NOMO-1 treated with dmso at 0.1 percent for 144 hours (cell line): ENCODE results near the gene ANXA11.

ENCODE experiments used
- DNase-seq: peaks from one replicate; lab custom pipeline; 2025; ENCODE audit not compliant: unreplicated experiment; lab: John Stamatoyannopoulos, UW

Gene ANXA11

GRCh38 chr10:80191589-80192270 is 13.6 kb downstream of the ANXA11 start:
- no peak for DNase-seq

GRCh38 chr10:80188713-80189112 is 16.6 kb downstream of the ANXA11 start:
- no peak for DNase-seq

- peak; percentile 76 for DNase-seq
Observed at GRCh38 chr10:80187465-80188409, 17.6 kb downstream of the ANXA11 start.

- no peak for DNase-seq
Observed at GRCh38 chr10:80187060-80187459, 18.3 kb downstream of the ANXA11 start.

GRCh38 chr10:80186364-80187012 is 18.8 kb downstream of the ANXA11 start:
- DNase-seq: no peak

- no peak for DNase-seq
Observed at GRCh38 chr10:80185578-80186299, 19.6 kb downstream of the ANXA11 start.

- DNase-seq: no peak
Observed at GRCh38 chr10:80184291-80184690, 21.0 kb downstream of the ANXA11 start.

GRCh38 chr10:80183436-80183835 is 21.9 kb downstream of the ANXA11 start:
- no peak for DNase-seq

- DNase-seq: no peak
Observed at GRCh38 chr10:80182986-80183385, 22.4 kb downstream of the ANXA11 start.

- DNase-seq: no peak
Observed at GRCh38 chr10:80177781-80178636, 27.3 kb downstream of the ANXA11 start.

GRCh38 chr10:80176526-80176925 is 28.8 kb downstream of the ANXA11 start:
- no peak for DNase-seq

GRCh38 chr10:80174641-80175395 is 30.5 kb downstream of the ANXA11 start:
- no peak for DNase-seq

GRCh38 chr10:80173466-80173865 is 31.9 kb downstream of the ANXA11 start:
- DNase-seq: no peak

- no peak for DNase-seq
Observed at GRCh38 chr10:80172896-80173295, 32.4 kb downstream of the ANXA11 start.

GRCh38 chr10:80171248-80171660 is 34.1 kb downstream of the ANXA11 start:
- DNase-seq: no peak

- no peak for DNase-seq
Observed at GRCh38 chr10:80170641-80171040, 34.7 kb downstream of the ANXA11 start.

- DNase-seq: no peak
Observed at GRCh38 chr10:80170026-80170425, 35.3 kb downstream of the ANXA11 start.

GRCh38 chr10:80168679-80169380 is 36.5 kb downstream of the ANXA11 start:
- DNase-seq: no peak

- DNase-seq: no peak
Observed at GRCh38 chr10:80168162-80168511, 37.2 kb downstream of the ANXA11 start.
